Measurements from ENCODE around the gene MTAP. TPM values are rescaled to one million over a fixed set of nuclear protein-coding genes. Genes with fewer than 3 reads are reported as not detected.

MTAP gene
- total RNA-seq, result 10 to 100 TPM; 23.2 to 31.4 (median 29.1) TPM

- H3K27me3 ChIP-seq, result peaks cover 6% of the 10 kb centered on the region
- H3K4me3 ChIP-seq, result peak within 1 kb of the TSS; percentile 64 to 78
- 0% methylated on average over 16 of the region's 48 CpGs; no CpG with 5 or more reads in 1 of the 2 donors for WGBS, 2 donors (ENCODE audit: low coverage in 1 of 2)
- no peaks in the 10 kb centered on the region for H3K9me3 ChIP-seq
- TF ChIP-seq POLR2A (IDR thresholded peaks at IDR 0.05), result peak; percentile 81 to 87
- TF ChIP-seq POLR2AphosphoS5 (IDR thresholded peaks at IDR 0.05), result peak; percentile 93
- no peak for TF ChIP-seq EP300 (IDR thresholded peaks at IDR 0.05)
- TF ChIP-seq CTCF (IDR thresholded peaks at IDR 0.05), result no peak
- peak within 1 kb of the TSS; percentile 86 to 98 (median 92) for H3K27ac ChIP-seq
- H3K4me1 ChIP-seq, result peaks cover 0 to 53% (median 16%) of the 10 kb centered on the region in 3 donors
- H3K36me3 ChIP-seq, result no peaks in the 10 kb centered on the region
- ATAC-seq, result peak; percentile 96
Observed at GRCh38 chr9:21802418-21803000, at the start of gene MTAP. MTAP (plus strand) TSS chr9:21802636; CDS start chr9:21802749, 113 bp downstream.

GRCh38 chr9:21753523-21753922 is 48.9 kb upstream of the MTAP start:
- no peaks in the 10 kb centered on the region for H3K4me1 ChIP-seq
- ATAC-seq, result no peak
- no peak for TF ChIP-seq POLR2AphosphoS5 (IDR thresholded peaks at IDR 0.05)
- TF ChIP-seq CTCF (IDR thresholded peaks at IDR 0.05), result no peak
- no peak for TF ChIP-seq EP300 (IDR thresholded peaks at IDR 0.05)
- TF ChIP-seq POLR2A (IDR thresholded peaks at IDR 0.05), result no peak
- no peak overlapping the region for H3K4me3 ChIP-seq
- H3K27ac ChIP-seq, result no peak overlapping the region
- H3K27me3 ChIP-seq, result peaks cover 19% of the 10 kb centered on the region
- no peaks in the 10 kb centered on the region for H3K9me3 ChIP-seq
- no peaks in the 10 kb centered on the region for H3K36me3 ChIP-seq
- 73 to 85% methylated on average over 1 of the region's 1 CpG for WGBS, 2 donors (ENCODE audit: low coverage in 1 of 2)

GRCh38 chr9:21754741-21755140 is 47.7 kb upstream of the MTAP start:
- WGBS, 2 donors (ENCODE audit: low coverage in 1 of 2), result 51 to 72% methylated on average over 2 of the region's 2 CpGs
- no peaks in the 10 kb centered on the region for H3K36me3 ChIP-seq
- TF ChIP-seq POLR2AphosphoS5 (IDR thresholded peaks at IDR 0.05) (no peak), POLR2A (IDR thresholded peaks at IDR 0.05) (no peak), EP300 (IDR thresholded peaks at IDR 0.05) (no peak), CTCF (IDR thresholded peaks at IDR 0.05) (no peak)
- H3K27ac ChIP-seq, result no peak overlapping the region
- H3K4me1 ChIP-seq, result no peaks in the 10 kb centered on the region
- ATAC-seq, result no peak
- H3K4me3 ChIP-seq, result no peak overlapping the region
- peaks cover 19% of the 10 kb centered on the region for H3K27me3 ChIP-seq
- H3K9me3 ChIP-seq, result no peaks in the 10 kb centered on the region

GRCh38 chr9:21758540-21758939 is 43.9 kb upstream of the MTAP start:
- H3K9me3 ChIP-seq, result no peaks in the 10 kb centered on the region
- H3K4me1 ChIP-seq, result no peaks in the 10 kb centered on the region
- 86 to 100% methylated on average over 1 of the region's 1 CpG for WGBS, 2 donors (ENCODE audit: low coverage in 1 of 2)
- no peak overlapping the region for H3K4me3 ChIP-seq
- H3K27ac ChIP-seq, result no peak overlapping the region
- TF ChIP-seq POLR2AphosphoS5 (IDR thresholded peaks at IDR 0.05) (no peak), POLR2A (IDR thresholded peaks at IDR 0.05) (no peak), EP300 (IDR thresholded peaks at IDR 0.05) (no peak), CTCF (IDR thresholded peaks at IDR 0.05) (no peak)
- ATAC-seq, result no peak
- no peaks in the 10 kb centered on the region for H3K36me3 ChIP-seq
- H3K27me3 ChIP-seq, result peaks cover 20% of the 10 kb centered on the region

GRCh38 chr9:21761309-21761901 is 41.0 kb upstream of the MTAP start:
- no peaks in the 10 kb centered on the region for H3K4me1 ChIP-seq
- WGBS, 2 donors (ENCODE audit: low coverage in 1 of 2), result 51 to 80% methylated on average over 4 of the region's 4 CpGs
- no peak for TF ChIP-seq POLR2AphosphoS5 (IDR thresholded peaks at IDR 0.05)
- no peak for TF ChIP-seq CTCF (IDR thresholded peaks at IDR 0.05)
- no peak for TF ChIP-seq POLR2A (IDR thresholded peaks at IDR 0.05)
- TF ChIP-seq EP300 (IDR thresholded peaks at IDR 0.05), result no peak
- H3K27me3 ChIP-seq, result peaks cover 13% of the 10 kb centered on the region
- no peaks in the 10 kb centered on the region for H3K9me3 ChIP-seq
- ATAC-seq, result no peak
- H3K36me3 ChIP-seq, result no peaks in the 10 kb centered on the region
- H3K27ac ChIP-seq, result no peak overlapping the region
- no peak overlapping the region for H3K4me3 ChIP-seq
